HG03280 (cell line): ENCODE measurements around the gene ALCAM.
A peak's percentile ranks its signal among the peaks of the same experiment; 100 is the strongest.
"Not testable (repeated sequence)": the region's sequence is repeated elsewhere in the genome, so short reads cannot be mapped to it uniquely, and the experiment has no call there.

Source experiments
- ATAC-seq: cut with Tn5 transposase; IDR thresholded peaks from one replicate; pipeline ENCODE4 v1.9.1; 2021; ENCODE audit warnings: mild to moderate bottlenecking, moderate library complexity; ENCODE audit not compliant: unreplicated experiment

Gene ALCAM

GRCh38 chr3:105385819-105386508 is 19.3 kb downstream of the ALCAM start:
- ATAC-seq = peak; percentile 59

GRCh38 chr3:105387122-105387751 is 20.5 kb downstream of the ALCAM start:
- ATAC-seq = no peak

GRCh38 chr3:105388176-105388575 is 21.5 kb downstream of the ALCAM start:
- ATAC-seq = no peak

GRCh38 chr3:105389759-105390158 is 23.1 kb downstream of the ALCAM start:
- ATAC-seq = not testable (repeated sequence)

- not testable (repeated sequence) for ATAC-seq
These were observed 25.9 kb downstream of the ALCAM start for GRCh38 chr3:105392598-105392997.

- no peak for ATAC-seq
These were observed 27.5 kb downstream of the ALCAM start for GRCh38 chr3:105394177-105394576.

- ATAC-seq = peak; percentile 59
These were observed 31.3 kb downstream of the ALCAM start for GRCh38 chr3:105397974-105398373.

GRCh38 chr3:105398437-105398836 is 31.7 kb downstream of the ALCAM start:
- ATAC-seq = no peak

GRCh38 chr3:105399062-105399461 is 32.4 kb downstream of the ALCAM start:
- no peak for ATAC-seq

GRCh38 chr3:105399611-105400010 is 32.9 kb downstream of the ALCAM start:
- no peak for ATAC-seq

GRCh38 chr3:105401254-105401653 is 34.5 kb downstream of the ALCAM start:
- ATAC-seq = no peak

GRCh38 chr3:105401691-105402149 is 35.0 kb downstream of the ALCAM start:
- ATAC-seq = no peak

- no peak for ATAC-seq
These were observed 35.6 kb downstream of the ALCAM start for GRCh38 chr3:105402287-105402801.

GRCh38 chr3:105403034-105403433 is 36.3 kb downstream of the ALCAM start:
- not testable (repeated sequence) for ATAC-seq

GRCh38 chr3:105406268-105406667 is 39.6 kb downstream of the ALCAM start:
- ATAC-seq = no peak

GRCh38 chr3:105409364-105409763 is 42.7 kb downstream of the ALCAM start:
- no peak for ATAC-seq

- no peak for ATAC-seq
These were observed 46.7 kb downstream of the ALCAM start for GRCh38 chr3:105413343-105413887.

- no peak for ATAC-seq
These were observed 48.1 kb downstream of the ALCAM start for GRCh38 chr3:105414841-105415240.

GRCh38 chr3:105415951-105416350 is 49.2 kb downstream of the ALCAM start:
- no peak for ATAC-seq

GRCh38 chr3:105417525-105418289 is 51.0 kb downstream of the ALCAM start:
- ATAC-seq = no peak

- no peak for ATAC-seq
These were observed 55.9 kb downstream of the ALCAM start for GRCh38 chr3:105422645-105423044.
